GM23248 (cell line): ENCODE data around the gene HSD11B1L. TPM values are rescaled to one million over a fixed set of nuclear protein-coding genes. Genes with fewer than 3 reads are reported as not detected.

Experiments used
- DNase-seq: peaks from one replicate; pipeline ENCODE4 v3.0.0-alpha.2; 2015
- H2AFZ ChIP-seq: fragments of 200-600 bp; sonication (generic); 2 replicates; pipeline ENCODE4 v1.6.1; 2016; ENCODE audit warnings: antibody characterized with exemption
- H3F3A ChIP-seq: fragments of 200-600 bp; sonication (generic); 2 replicates; pipeline ENCODE4 v1.6.1; 2016; ENCODE audit warnings: mild to moderate bottlenecking, antibody characterized with exemption, mixed run types; ENCODE audit not compliant: insufficient read depth
- H3K27ac ChIP-seq: fragments of 200-600 bp; sonication (generic); 2 replicates; pipeline ENCODE4 v1.5.1; 2016; ENCODE audit warnings: mild to moderate bottlenecking
- H3K27me3 ChIP-seq: fragments of 200-600 bp; sonication (generic); replicated peaks from 2 replicates; pipeline ENCODE4 v1.6.1; 2016; ENCODE audit warnings: mild to moderate bottlenecking; ENCODE audit not compliant: insufficient read depth
- H3K36me3 ChIP-seq: fragments of 200-600 bp; sonication (generic); 2 replicates; pipeline ENCODE4 v1.6.1; 2016; ENCODE audit warnings: low read depth, mild to moderate bottlenecking
- H3K4me1 ChIP-seq: fragments of 200-600 bp; sonication (generic); 2 replicates; pipeline ENCODE4 v1.6.1; 2016; ENCODE audit warnings: mild to moderate bottlenecking; ENCODE audit not compliant: insufficient read depth
- H3K4me2 ChIP-seq: fragments of 200-600 bp; sonication (generic); one replicate; pipeline ENCODE4 v1.6.1; 2016; ENCODE audit warnings: mild to moderate bottlenecking; ENCODE audit not compliant: unreplicated experiment
- H3K4me3 ChIP-seq: fragments of 200-600 bp; sonication (generic); 2 replicates; pipeline ENCODE4 v1.5.1; 2016; ENCODE audit warnings: mild to moderate bottlenecking
- H3K79me2 ChIP-seq: fragments of 200-600 bp; sonication (generic); 2 replicates; pipeline ENCODE4 v1.6.1; 2016; ENCODE audit warnings: mild to moderate bottlenecking; ENCODE audit not compliant: insufficient read depth
- H3K9ac ChIP-seq: fragments of 200-600 bp; sonication (generic); 2 replicates; pipeline ENCODE4 v1.6.1; 2016; ENCODE audit warnings: mild to moderate bottlenecking
- H3K9me2 ChIP-seq: fragments of 200-600 bp; sonication (generic); 2 replicates; pipeline ENCODE4 v1.6.1; 2016; ENCODE audit warnings: mixed run types, mild to moderate bottlenecking, moderate library complexity; ENCODE audit not compliant: insufficient read depth
- H3K9me3 ChIP-seq: fragments of 200-600 bp; sonication (generic); one replicate; pipeline ENCODE4 v1.6.1; 2017; ENCODE audit warnings: low read depth
- H4K20me1 ChIP-seq: fragments of 200-600 bp; sonication (generic); 2 replicates; pipeline ENCODE4 v1.6.0; 2016; ENCODE audit not compliant: insufficient read depth
- EZH2 ChIP-seq: fragments of 200-600 bp; sonication (generic); IDR thresholded peaks from 2 replicates; pipeline ENCODE4 v1.6.1; 2018; ENCODE audit warnings: antibody characterized with exemption, mild to moderate bottlenecking; ENCODE audit not compliant: insufficient read depth, poor library complexity, severe bottlenecking
- EZH2phosphoT487 ChIP-seq: fragments of 200-600 bp; sonication (generic); IDR thresholded peaks from 2 replicates; pipeline ENCODE4 v1.6.1; 2018; ENCODE audit warnings: antibody characterized with exemption, moderate library complexity, mild to moderate bottlenecking, low read depth; ENCODE audit not compliant: insufficient read depth
- WGBS, 2 experiments: methylation state at CpG; one replicate each; pipeline ENCODE4 v1.1.6; 2015 to 2017; ENCODE audit warnings: low lambda C conversion rate in 2 of 2, low coverage in 1 of 2; ENCODE audit errors: missing lambda C conversion rate in 2 of 2; 5-methylcytosine and 5-hydroxymethylcytosine counted together
- in situ Hi-C: fragments of 300-500 bp; cut with MboI; formaldehyde crosslinking; loops from 2 replicates; pipeline ENCODE4 v1.15.0; 2020
- polyA plus RNA-seq: library from polyadenylated mRNA; unstranded; fragments of >200 nt; fragmentation: Nextera tagmentation; extraction: Ambion mirVana; gene quantifications from 2 replicates; pipeline ENCODE4 v1.2.1, GENCODE V29; 2016
- total RNA-seq: library from RNA; depleted of rRNA; stranded (reverse); fragments of >200 nt; shearing (Covaris generic); gene quantifications from 2 replicates; pipeline ENCODE4 v1.2.3, GENCODE V29; 2014

HSD11B1L gene
- total and polyA plus RNA-seq, 2 experiments from 2014 or later = 10.9 to 30.7 TPM

DNA sequence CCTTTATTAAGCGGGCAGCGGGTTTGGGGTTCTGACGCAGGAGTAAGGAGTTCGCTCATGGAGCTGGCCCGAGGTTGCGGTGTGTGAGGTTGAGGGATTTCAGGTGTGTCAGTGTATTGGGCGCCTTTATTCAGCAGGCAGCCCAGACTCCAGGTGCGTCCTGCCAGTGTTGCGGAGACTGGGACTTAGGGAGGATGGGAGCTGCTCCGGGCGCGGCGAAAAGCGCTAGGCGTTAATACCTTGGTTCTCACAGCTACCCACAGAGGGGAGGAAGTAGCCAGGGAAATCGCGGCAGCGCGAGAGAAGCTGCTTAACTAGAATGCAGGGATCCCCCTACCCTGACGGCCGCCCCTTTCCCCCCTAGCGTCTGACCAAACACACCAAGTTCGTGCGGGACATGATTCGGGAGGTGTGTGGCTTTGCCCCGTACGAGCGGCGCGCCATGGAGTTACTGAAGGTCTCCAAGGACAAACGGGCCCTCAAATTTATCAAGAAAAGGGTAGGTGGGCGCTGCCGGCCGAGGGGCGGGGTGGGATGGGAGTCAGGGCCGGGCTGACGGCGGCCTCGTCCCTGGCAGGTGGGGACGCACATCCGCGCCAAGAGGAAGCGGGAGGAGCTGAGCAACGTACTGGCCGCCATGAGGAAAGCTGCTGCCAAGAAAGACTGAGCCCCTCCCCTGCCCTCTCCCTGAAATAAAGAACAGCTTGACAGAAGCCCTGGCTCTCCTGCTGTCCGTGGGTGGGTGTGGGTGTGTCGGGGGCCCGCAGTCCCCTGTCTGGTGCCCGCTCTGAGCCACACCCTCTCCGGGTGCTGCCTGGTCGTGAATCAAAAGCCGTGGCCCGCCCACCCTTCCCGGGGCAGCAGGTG lies 10.4 kb downstream of the HSD11B1L start:
- Histone ChIP-seq H3K36me3 (peaks cover 15% of the 10 kb centered on the region; the same call in 1 of the 2 replicates), H3K27ac (peak overlapping the region; percentile 77), H2AFZ (no peak overlapping the region), H3K27me3 (no peaks in the 10 kb centered on the region), H4K20me1 (peaks cover 9% of the 10 kb centered on the region; the same call in 1 of the 2 replicates), H3K4me2 (peak overlapping the region; percentile 61), H3K9me2 (no peaks in the 10 kb centered on the region), H3K4me1 (no peaks in the 10 kb centered on the region), H3F3A (peaks cover 11% of the 10 kb centered on the region; the same call in 1 of the 2 replicates), H3K79me2 (peaks cover 61% of the 10 kb centered on the region), H3K9ac (peak overlapping the region; percentile 86), H3K9me3 (no peaks in the 10 kb centered on the region), H3K4me3 (peak overlapping the region; percentile 84)
- peak; percentile 60 for DNase-seq
- in situ Hi-C loops = no loop called here
- 3 to 5% methylated on average over 43 to 54 of the region's 54 CpGs for WGBS, 2 experiments
- TF ChIP-seq EZH2 = no peak
- TF ChIP-seq EZH2phosphoT487 = no peak

DNA sequence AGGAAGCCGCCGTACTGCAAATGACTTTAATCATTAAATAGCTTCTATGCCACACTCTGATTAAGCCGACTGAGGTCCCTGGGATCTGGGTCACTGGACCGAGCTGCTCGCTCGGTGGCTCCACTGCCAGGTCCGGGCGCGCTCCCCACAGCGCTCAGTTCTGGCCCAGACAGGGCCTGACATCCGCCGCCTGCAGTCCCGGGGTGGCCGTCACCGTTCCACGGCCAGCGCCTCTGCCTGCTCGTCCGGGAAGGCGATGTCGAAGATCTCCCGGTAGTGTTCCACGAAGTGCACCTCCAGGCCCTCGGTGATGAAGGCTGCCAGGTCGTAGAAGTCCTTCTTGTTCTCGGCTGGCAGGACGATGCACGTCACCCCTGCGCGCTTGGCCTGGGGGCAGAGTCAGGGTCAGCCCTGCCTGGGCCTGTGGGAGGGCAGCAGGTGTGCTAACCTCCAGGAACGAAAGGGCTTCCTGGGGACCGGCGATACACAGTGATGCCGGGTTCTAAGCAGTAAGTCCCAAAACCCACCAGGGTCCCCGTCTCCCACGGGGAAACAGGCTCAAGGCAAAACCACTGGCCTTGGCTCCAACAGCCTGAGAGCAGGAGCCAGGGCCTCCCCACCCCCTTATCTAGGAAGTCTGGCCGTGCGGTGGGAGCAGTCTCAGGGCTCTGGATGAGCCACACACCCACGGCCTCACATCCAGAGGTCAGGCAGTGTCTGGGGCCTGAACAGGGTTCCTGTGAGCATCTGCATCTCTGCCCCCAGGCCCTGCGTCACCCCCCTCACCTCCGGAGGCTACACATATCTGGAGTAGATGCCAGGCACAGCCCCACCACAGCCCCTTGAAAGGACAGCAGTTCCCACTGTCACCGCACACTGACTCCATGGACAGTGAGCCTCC lies 11.2 kb downstream of the HSD11B1L start:
- DNase-seq = peak; percentile 69
- H3K36me3 ChIP-seq = peaks cover 18% of the 10 kb centered on the region; the same call in 1 of the 2 replicates
- no peak overlapping the region for H2AFZ ChIP-seq
- H3K27ac ChIP-seq = peak overlapping the region; percentile 77
- peaks cover 9% of the 10 kb centered on the region; the same call in 1 of the 2 replicates for H4K20me1 ChIP-seq
- H3K9me2 ChIP-seq = no peaks in the 10 kb centered on the region
- H3K4me2 ChIP-seq = peak overlapping the region; percentile 61
- in situ Hi-C loops = no loop called here
- no peaks in the 10 kb centered on the region for H3K27me3 ChIP-seq
- no peaks in the 10 kb centered on the region for H3K9me3 ChIP-seq
- 43 to 50% methylated on average over 35 to 41 of the region's 42 CpGs for WGBS, 2 experiments
- H3K9ac ChIP-seq = peak overlapping the region; percentile 86
- peaks cover 66% of the 10 kb centered on the region for H3K79me2 ChIP-seq
- peak overlapping the region; percentile 84 for H3K4me3 ChIP-seq
- H3K4me1 ChIP-seq = no peaks in the 10 kb centered on the region
- no peak for TF ChIP-seq EZH2
- TF ChIP-seq EZH2phosphoT487 = no peak
- peaks cover 15% of the 10 kb centered on the region; the same call in 1 of the 2 replicates for H3F3A ChIP-seq

DNA sequence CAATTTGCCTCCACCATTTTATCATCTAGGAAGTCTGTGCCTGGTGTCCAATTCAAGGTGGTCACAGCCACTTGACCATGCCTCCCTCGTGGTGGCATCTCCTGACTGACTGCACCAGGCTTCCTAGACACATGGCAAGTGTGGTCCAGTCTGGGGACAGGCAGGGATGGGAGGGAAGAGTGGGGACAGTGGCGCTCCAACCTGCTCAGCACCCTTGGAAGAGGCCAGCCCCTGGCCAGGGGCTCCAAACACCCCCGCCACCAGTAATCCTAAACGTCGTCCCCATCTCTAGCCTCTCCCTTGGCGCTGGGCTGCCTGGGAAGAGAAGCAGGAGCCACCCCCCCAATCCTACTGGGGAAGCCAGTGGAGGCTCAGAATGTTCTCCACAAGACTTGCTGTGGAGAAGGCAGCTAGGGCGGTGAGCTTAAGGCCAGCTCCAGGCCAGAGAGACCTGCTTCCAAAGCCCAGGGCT lies 11.9 kb downstream of the HSD11B1L start:
- Histone ChIP-seq H3K27ac (peak overlapping the region; percentile 77), H3K9me3 (no peaks in the 10 kb centered on the region), H3K27me3 (no peaks in the 10 kb centered on the region), H3K79me2 (peaks cover 66% of the 10 kb centered on the region), H3K9me2 (no peaks in the 10 kb centered on the region), H3K4me2 (peak overlapping the region; percentile 61), H3K4me1 (no peaks in the 10 kb centered on the region), H3K4me3 (no peak overlapping the region), H3F3A (peaks cover 16% of the 10 kb centered on the region; the same call in 1 of the 2 replicates), H3K36me3 (peaks cover 18% of the 10 kb centered on the region; the same call in 1 of the 2 replicates), H4K20me1 (peaks cover 9% of the 10 kb centered on the region; the same call in 1 of the 2 replicates), H3K9ac (peak overlapping the region; percentile 86; the same call in 1 of the 2 replicates), H2AFZ (no peak overlapping the region)
- WGBS, 2 experiments = 77 to 81% methylated on average over 7 of the region's 7 CpGs
- in situ Hi-C loops = no loop called here
- TF ChIP-seq EZH2 (no peak), EZH2phosphoT487 (no peak)
- peak; percentile 43 for DNase-seq
